CD4-positive, alpha-beta T cell treated with Interleukin-15 for 1 hour (primary cell): ENCODE results near the gene FHAD1.

Experiments
- DNase-seq: peaks from one replicate; pipeline ENCODE4 v3.0.0-alpha.2; 2020

FHAD1 gene

GRCh38 chr1:15406614-15407559 is 159.9 kb downstream of the FHAD1 start:
- DNase-seq: no peak

GRCh38 chr1:15407580-15407979 is 160.6 kb downstream of the FHAD1 start:
- DNase-seq: no peak

GRCh38 chr1:15408890-15409387 is 161.9 kb downstream of the FHAD1 start:
- no peak for DNase-seq

- peak; percentile 96 for DNase-seq
These were observed 162.6 kb downstream of the FHAD1 start, which contains the start of gene EFHD2 for GRCh38 chr1:15409388-15410222. Gene EFHD2 (plus strand): TSS chr1:15409888. CDS start chr1:15409972, 84 bp downstream.

- DNase-seq: no peak
These were observed 163.3 kb downstream of the FHAD1 start for GRCh38 chr1:15410223-15410883.

- DNase-seq: no peak
These were observed 163.8 kb downstream of the FHAD1 start for GRCh38 chr1:15410884-15411245.

- peak; percentile 83 for DNase-seq
These were observed 164.6 kb downstream of the FHAD1 start for GRCh38 chr1:15411593-15412137.

- peak; percentile 65 for DNase-seq
These were observed 165.3 kb downstream of the FHAD1 start for GRCh38 chr1:15412175-15412800.

GRCh38 chr1:15412843-15413242 is 165.8 kb downstream of the FHAD1 start:
- no peak for DNase-seq

GRCh38 chr1:15413563-15414444 is 166.8 kb downstream of the FHAD1 start:
- no peak for DNase-seq

GRCh38 chr1:15414445-15414983 is 167.5 kb downstream of the FHAD1 start:
- DNase-seq: no peak

GRCh38 chr1:15417059-15417934 is 170.3 kb downstream of the FHAD1 start:
- peak; percentile 78 for DNase-seq

- no peak for DNase-seq
These were observed 171.9 kb downstream of the FHAD1 start for GRCh38 chr1:15418806-15419515.

- no peak for DNase-seq
These were observed 173.9 kb downstream of the FHAD1 start for GRCh38 chr1:15420853-15421465.

GRCh38 chr1:15422871-15423270 is 175.8 kb downstream of the FHAD1 start:
- DNase-seq: peak; percentile 15

GRCh38 chr1:15423355-15424077 is 176.5 kb downstream of the FHAD1 start:
- no peak for DNase-seq

- no peak for DNase-seq
These were observed 177.2 kb downstream of the FHAD1 start for GRCh38 chr1:15424146-15424667.

GRCh38 chr1:15424981-15425380 is 178.0 kb downstream of the FHAD1 start:
- DNase-seq: no peak
